HG03354 (cell line): ENCODE data around the gene CCND1.
"Not testable (repeated sequence)": the region's sequence is repeated elsewhere in the genome, so short reads cannot be mapped to it uniquely, and the experiment has no call there.

ENCODE experiments used
- ATAC-seq: cut with Tn5 transposase; IDR thresholded peaks from one replicate; pipeline ENCODE4 v1.9.1; 2021; ENCODE audit warnings: mild to moderate bottlenecking; ENCODE audit not compliant: unreplicated experiment, poor library complexity, severe bottlenecking

The CCND1 gene

GRCh38 chr11:69682681-69683326, 41.8 kb downstream of the CCND1 start:
- no peak for ATAC-seq

GRCh38 chr11:69683764-69684333, 42.9 kb downstream of the CCND1 start:
- no peak for ATAC-seq

GRCh38 chr11:69684651-69685050, 43.7 kb downstream of the CCND1 start:
- no peak for ATAC-seq

- ATAC-seq = no peak
These were observed 44.4 kb downstream of the CCND1 start for GRCh38 chr11:69685348-69685747.

- no peak for ATAC-seq
These were observed 45.5 kb downstream of the CCND1 start for GRCh38 chr11:69686452-69686851.

- no peak for ATAC-seq
These were observed 45.9 kb downstream of the CCND1 start for GRCh38 chr11:69686856-69687255.

- ATAC-seq = not testable (repeated sequence)
These were observed 47.2 kb downstream of the CCND1 start for GRCh38 chr11:69687969-69688771.

DNA sequence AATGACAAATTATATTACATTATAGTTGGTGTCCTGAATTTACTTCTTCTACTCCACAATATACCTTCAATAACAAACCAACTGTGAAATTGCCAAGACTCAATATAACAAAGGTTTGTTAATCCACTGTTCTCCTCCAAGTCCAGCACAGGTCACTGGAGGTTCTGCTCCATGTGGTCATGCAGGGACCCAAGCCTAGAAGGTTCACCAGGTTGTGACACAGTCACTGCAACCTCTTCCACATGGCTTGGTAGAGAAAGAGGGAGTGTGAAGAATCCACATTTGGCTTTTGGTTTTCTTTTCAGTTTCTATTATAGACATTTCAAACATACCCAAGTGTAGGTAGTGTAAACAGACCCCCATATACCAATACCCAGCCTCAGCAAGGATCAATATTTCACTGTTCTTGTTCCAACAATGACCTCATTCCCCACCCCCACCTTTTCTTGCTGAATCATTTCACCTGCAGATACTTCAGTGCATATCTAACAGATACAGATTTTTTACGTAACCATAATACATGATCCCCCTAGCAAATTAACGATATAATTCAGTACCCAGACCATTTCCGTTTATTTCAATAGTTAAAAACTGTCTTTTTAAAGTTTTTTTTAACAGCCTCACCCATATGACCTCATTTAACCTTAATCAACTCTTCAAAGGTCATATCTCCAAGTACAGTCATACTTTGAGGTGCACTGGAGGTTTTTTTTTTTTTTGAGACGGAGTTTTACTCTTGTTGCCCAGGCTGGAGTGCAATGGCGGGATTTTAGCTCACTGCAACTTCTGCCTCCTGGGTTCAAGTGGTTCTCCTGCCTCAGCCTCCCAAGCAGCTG, 48.7 kb downstream of the CCND1 start:
- ATAC-seq = no peak

DNA sequence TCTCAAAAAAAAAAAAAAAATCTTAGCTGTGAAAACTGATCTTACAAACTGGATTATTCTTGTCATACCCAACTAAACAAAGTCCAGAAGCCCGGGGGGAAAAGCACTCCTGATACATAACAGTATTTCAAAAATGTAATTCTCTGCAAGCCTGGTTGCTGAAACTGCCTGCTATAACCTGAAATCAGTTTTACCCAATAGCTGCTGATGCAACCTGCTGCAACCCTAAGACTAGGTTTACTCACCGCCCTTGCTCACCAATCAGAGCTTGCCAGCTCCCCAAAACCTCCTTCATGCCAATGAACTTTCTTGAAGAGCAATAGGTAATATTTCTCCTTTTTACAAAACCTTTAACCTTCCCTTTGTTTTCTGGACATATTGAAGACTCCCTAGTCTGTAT, 50.5 kb downstream of the CCND1 start:
- ATAC-seq = no peak

DNA sequence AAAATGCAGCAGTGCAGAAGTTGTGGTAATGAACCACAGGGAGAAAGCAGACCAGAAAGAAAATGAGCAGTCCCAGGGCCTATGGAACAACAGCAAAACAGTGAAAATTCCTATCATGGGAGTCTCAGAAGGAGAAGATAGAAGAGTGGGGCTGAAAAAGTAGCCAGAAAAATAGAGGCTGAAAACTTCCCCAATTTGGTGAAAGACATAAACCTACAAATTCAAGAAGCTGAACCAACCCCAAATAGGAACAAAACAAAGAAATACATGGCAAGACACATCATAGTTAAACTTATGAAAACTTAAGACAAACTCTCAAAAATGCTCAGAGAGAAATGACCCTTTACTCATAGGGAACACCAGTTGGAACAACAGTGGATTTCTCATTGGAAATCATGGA, 51.5 kb downstream of the CCND1 start:
- ATAC-seq = no peak

DNA sequence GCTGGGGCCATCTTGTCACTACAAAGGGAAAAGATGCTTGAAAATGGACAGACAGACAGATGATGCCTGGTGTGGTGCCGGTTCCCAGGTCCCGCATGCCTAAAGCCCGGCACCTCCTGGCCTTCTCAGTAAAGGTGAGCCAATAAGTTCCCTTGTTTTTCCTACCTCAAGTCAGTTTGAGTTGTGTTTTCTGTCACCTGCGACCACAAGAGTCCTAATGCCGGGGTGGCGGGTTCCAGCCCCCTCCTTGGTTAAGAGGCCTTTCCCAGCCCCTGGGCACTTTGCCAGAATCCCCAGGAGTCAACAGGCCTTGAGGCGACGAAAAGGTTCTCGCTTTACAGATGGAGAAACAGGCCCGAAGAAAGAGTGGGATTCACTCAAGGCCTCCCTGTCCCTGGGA, 53.8 kb downstream of the CCND1 start:
- ATAC-seq = no peak

- ATAC-seq = no peak
These were observed 54.6 kb downstream of the CCND1 start for GRCh38 chr11:69695581-69695980.

GRCh38 chr11:69695995-69696394, 55.0 kb downstream of the CCND1 start:
- ATAC-seq = not testable (repeated sequence)

DNA sequence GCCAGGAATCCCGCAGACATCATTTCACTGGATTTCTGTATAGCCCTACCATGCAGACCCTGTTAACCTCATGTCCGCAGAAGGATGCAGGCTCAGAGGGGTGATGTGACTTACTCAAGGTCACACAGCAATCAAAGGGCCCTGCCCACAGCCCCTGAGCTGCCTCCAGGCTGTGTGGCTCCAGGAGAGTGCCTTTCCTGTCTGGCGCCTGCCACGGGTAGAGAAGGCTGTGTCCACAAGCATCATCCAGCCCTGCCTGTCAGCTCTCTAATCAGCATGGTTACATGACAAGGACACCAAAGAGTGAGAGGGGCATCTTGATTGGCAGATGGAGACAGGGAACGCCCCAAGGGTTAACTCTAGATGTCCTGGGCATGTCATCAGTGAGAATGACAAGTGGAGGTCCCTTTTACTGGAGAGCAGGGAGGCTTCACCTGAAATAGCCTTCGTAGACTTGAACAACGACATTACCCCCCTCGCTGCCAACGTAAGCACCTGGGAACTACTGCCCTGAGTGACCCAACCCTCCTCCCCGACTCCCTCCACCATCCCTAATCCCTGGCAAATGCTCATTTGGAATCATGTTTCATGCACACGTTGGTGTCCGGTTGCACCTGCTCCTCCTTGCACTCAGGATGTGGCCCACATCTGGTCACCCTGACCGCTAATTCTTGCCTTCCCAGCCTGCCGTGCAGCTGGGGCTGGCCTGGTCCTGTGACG, 56.0 kb downstream of the CCND1 start:
- no peak for ATAC-seq

GRCh38 chr11:69697469-69697843, 56.5 kb downstream of the CCND1 start:
- ATAC-seq = no peak

- ATAC-seq = no peak
These were observed 56.9 kb downstream of the CCND1 start for GRCh38 chr11:69697861-69698260.

DNA sequence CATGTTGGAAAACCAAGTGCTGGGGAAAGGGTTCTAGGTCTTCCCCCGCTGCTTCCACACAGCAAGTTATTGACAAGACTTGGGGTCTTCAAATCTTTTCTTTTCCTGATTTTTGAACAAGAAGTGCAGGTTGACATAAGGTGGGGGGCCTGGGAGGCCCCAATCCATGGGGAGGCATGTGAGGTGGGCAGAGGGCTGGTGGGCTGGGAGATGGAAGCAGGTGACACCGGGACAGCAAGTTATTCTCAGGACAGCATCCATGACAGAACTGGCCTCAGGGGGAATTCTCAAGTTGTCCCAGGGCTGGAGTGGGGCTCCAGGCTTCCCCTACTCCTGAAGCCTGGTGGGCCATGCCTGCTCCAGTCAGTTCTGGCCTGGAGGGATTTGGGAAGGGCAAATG, 57.4 kb downstream of the CCND1 start:
- ATAC-seq = no peak

GRCh38 chr11:69699213-69699612, 58.3 kb downstream of the CCND1 start:
- no peak for ATAC-seq

DNA sequence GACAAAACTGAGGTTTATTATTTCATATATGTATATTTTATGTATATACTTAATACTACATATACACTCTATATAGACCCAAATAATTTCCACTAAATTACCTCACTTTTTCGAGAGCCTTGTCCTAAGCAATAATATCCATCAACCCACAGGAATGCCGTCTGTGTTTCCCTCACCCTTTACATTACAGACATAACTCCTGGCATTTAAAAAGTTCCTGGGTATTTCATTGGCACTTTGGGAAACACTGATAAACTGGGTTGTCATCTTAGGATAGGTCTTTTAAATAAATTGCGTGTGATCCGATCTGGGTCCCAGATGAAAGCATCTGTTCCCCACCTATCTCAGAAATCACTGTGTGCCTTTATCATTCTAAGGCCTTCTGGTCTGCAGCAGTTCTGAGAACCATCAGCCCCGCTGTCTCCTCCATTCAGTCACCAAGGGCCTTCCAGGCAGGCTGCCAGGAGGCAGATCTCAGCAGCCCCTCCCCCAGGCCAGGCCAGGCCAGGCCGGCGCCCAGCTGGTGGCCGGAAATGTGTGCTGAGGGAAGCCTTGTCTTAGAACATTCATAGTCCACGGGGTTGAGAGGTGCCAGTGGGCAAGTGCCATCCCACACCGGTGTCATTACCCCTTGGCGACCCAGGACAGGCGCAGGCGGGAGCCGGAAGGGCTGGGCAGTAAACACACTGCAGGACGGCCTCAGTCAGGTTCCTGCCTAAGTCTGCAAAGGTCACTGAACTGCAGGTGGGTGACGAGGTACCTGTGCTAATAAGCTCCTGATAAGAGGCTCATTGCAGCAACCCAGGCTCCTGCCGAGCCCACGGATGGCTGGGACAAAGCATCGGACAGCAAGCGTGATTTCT, 59.6 kb downstream of the CCND1 start:
- ATAC-seq = no peak
